Astrocyte (in vitro differentiated cells and primary cell): ENCODE results near the gene LBX1. TPM values are rescaled to one million over a fixed set of nuclear protein-coding genes. Genes with fewer than 3 reads are reported as not detected.

Source experiments
- DNase-seq: peaks from one replicate; pipeline ENCODE4 v3.0.0-alpha.2; 2010; ENCODE audit warnings: low read depth
- FAIRE-seq: peaks from 2 replicates; lab custom pipeline; 2011; peaks lifted over from hg19 to GRCh38; lab: Jason Lieb, UNC
- H2AFZ ChIP-seq: 2 replicates; pipeline ENCODE4 v1.6.0; 2012; ENCODE audit warnings: low read depth, low read length, inconsistent platforms
- H3K27ac ChIP-seq: 2 replicates; pipeline ENCODE4 v1.5.1; 2011; ENCODE audit warnings: low read depth, low read length, inconsistent platforms
- H3K27me3 ChIP-seq: 2 replicates; pipeline ENCODE4 v1.6.0; 2011; ENCODE audit warnings: low read length, inconsistent platforms; ENCODE audit not compliant: insufficient read depth
- H3K36me3 ChIP-seq: 2 replicates; pipeline ENCODE4 v1.5.1; 2011; ENCODE audit warnings: low read length, inconsistent platforms; ENCODE audit not compliant: insufficient read depth
- H3K4me1 ChIP-seq: 2 replicates; pipeline ENCODE4 v1.5.1; 2011; ENCODE audit warnings: low read length, inconsistent platforms; ENCODE audit not compliant: insufficient read depth
- H3K4me2 ChIP-seq: 2 replicates; pipeline ENCODE4 v1.6.0; 2012; ENCODE audit warnings: low read length, inconsistent platforms
- H3K4me3 ChIP-seq: 2 replicates; pipeline ENCODE4 v1.5.1; 2011; ENCODE audit warnings: low read depth, mild to moderate bottlenecking, low read length, inconsistent platforms; ENCODE audit not compliant: insufficient read depth
- H3K79me2 ChIP-seq: 2 replicates; pipeline ENCODE4 v1.6.0; 2012; ENCODE audit warnings: mild to moderate bottlenecking, low read length, inconsistent platforms; ENCODE audit not compliant: insufficient read depth
- H3K9ac ChIP-seq: 2 replicates; pipeline ENCODE4 v1.6.0; 2012; ENCODE audit warnings: mild to moderate bottlenecking, low read length, inconsistent platforms
- H3K9me3 ChIP-seq: 2 replicates; pipeline ENCODE4 v1.5.1; 2012; ENCODE audit warnings: low read depth, mild to moderate bottlenecking, low read length, inconsistent platforms; ENCODE audit not compliant: insufficient read depth
- H4K20me1 ChIP-seq: 2 replicates; pipeline ENCODE4 v1.6.0; 2012; ENCODE audit warnings: low read length, inconsistent platforms; ENCODE audit not compliant: insufficient read depth
- H3K27ac Mint-ChIP-seq: one replicate; pipeline ENCODE4 v1.8.0; 2021; ENCODE audit warnings: mild to moderate bottlenecking, mixed read lengths; ENCODE audit not compliant: unreplicated experiment
- H3K27me3 Mint-ChIP-seq: one replicate; pipeline ENCODE4 v1.8.0; 2021; ENCODE audit warnings: low read depth, mixed read lengths; ENCODE audit not compliant: unreplicated experiment
- H3K36me3 Mint-ChIP-seq: one replicate; pipeline ENCODE4 v1.8.0; 2021; ENCODE audit warnings: low read depth, mixed read lengths; ENCODE audit not compliant: unreplicated experiment
- H3K4me1 Mint-ChIP-seq: one replicate; pipeline ENCODE4 v1.8.0; 2021; ENCODE audit warnings: low read depth, mixed read lengths; ENCODE audit not compliant: unreplicated experiment
- H3K4me3 Mint-ChIP-seq: one replicate; pipeline ENCODE4 v1.8.0; 2021; ENCODE audit warnings: mild to moderate bottlenecking, moderate library complexity, mixed read lengths; ENCODE audit not compliant: unreplicated experiment
- H3K9me3 Mint-ChIP-seq: one replicate; pipeline ENCODE4 v1.8.0; 2021; ENCODE audit warnings: mild to moderate bottlenecking, mixed read lengths; ENCODE audit not compliant: unreplicated experiment
- EZH2 ChIP-seq: IDR thresholded peaks from 2 replicates; pipeline ENCODE4 v1.6.1; 2012; ENCODE audit warnings: mild to moderate bottlenecking, low read length, inconsistent platforms; ENCODE audit not compliant: insufficient read depth
- total RNA-seq: library from RNA; stranded (reverse); gene quantifications from 2 replicates; pipeline ENCODE4 v1.2.1, GENCODE V29; 2021
- TF ChIP-seq, protein P1 (sequence below): IDR thresholded peaks from 2 replicates; pipeline ENCODE4 v1.5.1; 2011; ENCODE audit warnings: low read depth, mild to moderate bottlenecking, inconsistent platforms, low read length, moderate library complexity; ENCODE audit not compliant: insufficient read depth

Gene LBX1
- total RNA-seq, 1 donor from 2014 or later = not detected

DNA sequence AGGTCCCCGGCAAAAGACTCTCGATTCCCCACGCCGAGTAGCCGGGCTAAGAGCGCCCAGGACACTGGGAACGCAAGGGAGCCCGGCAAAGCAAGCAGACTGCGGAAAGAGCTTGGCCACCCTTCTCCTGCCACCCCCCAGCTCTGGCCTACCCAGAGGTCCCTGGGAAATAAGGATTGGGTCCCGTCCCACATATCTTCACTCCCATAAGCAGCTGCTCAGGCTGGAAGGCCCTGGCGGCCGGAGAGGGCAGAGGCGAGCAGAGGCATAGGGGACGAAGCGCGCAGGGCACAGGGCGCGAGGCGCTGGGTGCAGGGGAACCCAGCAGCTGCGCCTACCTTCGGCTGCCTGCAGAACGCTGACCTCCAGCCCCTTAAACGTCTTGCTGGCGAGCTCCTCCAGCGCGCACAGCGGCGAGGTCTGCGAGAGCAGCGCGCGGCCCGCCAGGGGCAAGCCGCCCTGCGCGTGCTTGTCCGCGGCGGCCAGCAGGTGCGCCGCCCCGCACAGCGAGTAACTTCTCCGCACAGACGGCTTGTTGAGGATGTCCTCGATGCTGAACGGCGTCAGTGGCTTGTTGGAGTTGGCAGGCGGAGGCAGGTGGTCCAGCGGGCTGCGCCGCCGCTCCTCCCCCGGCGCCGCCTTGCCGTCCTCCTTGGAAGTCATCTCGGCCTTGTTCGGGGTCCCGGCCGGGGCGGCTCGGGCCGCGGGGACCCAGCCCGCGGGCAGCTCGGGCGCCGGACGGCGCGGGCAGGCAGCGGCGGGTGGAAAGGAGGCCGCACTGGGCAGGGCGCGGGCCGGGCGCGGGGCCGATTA, 904 bp downstream of the LBX1 start:
- peaks cover 6% of the 10 kb centered on the region for H3K36me3 Mint-ChIP-seq
- no peak overlapping the region for H3K4me3 Mint-ChIP-seq
- Histone ChIP-seq H4K20me1 (peaks cover 39% of the 10 kb centered on the region), H3K4me3 (no peak overlapping the region), H3K9me3 (peaks cover 3% of the 10 kb centered on the region), H3K4me1 (peaks cover 3% of the 10 kb centered on the region), H3K36me3 (no peaks in the 10 kb centered on the region), H3K79me2 (no peaks in the 10 kb centered on the region), H3K27me3 (peaks cover 91% of the 10 kb centered on the region), H3K4me2 (no peak overlapping the region), H3K27ac (no peak overlapping the region), H2AFZ (no peak overlapping the region), H3K9ac (no peak overlapping the region)
- no peak for DNase-seq
- H3K27me3 Mint-ChIP-seq = peaks cover 72% of the 10 kb centered on the region
- H3K9me3 Mint-ChIP-seq = peaks cover 13% of the 10 kb centered on the region
- TF ChIP-seq, protein P1, sequence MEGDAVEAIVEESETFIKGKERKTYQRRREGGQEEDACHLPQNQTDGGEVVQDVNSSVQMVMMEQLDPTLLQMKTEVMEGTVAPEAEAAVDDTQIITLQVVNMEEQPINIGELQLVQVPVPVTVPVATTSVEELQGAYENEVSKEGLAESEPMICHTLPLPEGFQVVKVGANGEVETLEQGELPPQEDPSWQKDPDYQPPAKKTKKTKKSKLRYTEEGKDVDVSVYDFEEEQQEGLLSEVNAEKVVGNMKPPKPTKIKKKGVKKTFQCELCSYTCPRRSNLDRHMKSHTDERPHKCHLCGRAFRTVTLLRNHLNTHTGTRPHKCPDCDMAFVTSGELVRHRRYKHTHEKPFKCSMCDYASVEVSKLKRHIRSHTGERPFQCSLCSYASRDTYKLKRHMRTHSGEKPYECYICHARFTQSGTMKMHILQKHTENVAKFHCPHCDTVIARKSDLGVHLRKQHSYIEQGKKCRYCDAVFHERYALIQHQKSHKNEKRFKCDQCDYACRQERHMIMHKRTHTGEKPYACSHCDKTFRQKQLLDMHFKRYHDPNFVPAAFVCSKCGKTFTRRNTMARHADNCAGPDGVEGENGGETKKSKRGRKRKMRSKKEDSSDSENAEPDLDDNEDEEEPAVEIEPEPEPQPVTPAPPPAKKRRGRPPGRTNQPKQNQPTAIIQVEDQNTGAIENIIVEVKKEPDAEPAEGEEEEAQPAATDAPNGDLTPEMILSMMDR = no peak
- peak; percentile 84 for TF ChIP-seq EZH2
- peak overlapping the region; percentile 83 for H3K27ac Mint-ChIP-seq
- H3K4me1 Mint-ChIP-seq = peaks cover 2% of the 10 kb centered on the region
- no peak for FAIRE-seq

DNA sequence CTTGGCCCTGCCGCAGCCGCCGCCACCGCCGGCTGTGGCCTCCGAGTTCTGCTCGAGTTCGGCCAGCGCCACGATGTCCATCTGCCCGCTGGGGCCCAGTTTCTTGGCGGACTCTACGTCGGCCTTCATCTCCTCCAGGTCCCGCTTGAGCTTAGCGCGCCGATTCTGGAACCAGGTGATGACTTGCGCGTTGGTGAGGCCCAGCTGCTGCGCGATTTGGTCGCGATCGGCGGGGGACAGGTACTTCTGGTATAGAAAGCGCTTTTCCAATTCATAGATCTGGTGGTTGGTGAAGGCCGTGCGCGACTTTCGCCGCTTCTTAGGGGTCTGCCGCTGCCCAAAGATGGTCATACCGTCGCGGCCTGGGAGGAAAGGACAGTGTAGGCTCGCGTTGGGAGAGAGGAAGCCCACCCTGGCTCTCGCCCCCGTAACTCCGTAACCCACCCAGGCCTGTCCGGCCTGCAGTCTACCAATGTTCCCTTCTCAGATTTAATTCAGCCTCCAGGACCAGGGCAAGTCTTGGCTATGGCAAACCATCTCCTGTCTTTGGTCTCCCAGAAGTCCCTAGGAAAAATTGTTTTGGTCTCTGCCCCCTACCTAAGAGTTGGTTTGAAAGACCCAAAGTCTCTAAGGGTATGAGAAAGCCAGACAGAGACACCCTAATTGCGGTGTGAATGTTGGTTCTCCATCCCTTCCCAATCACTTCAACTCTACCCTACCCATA, 1.7 kb downstream of the LBX1 start:
- FAIRE-seq = no peak
- H3K79me2 ChIP-seq = no peaks in the 10 kb centered on the region
- peaks cover 3% of the 10 kb centered on the region for H3K9me3 ChIP-seq
- Mint-ChIP-seq H3K27me3 (peaks cover 72% of the 10 kb centered on the region), H3K9me3 (peaks cover 15% of the 10 kb centered on the region), H3K4me3 (no peak overlapping the region), H3K36me3 (peaks cover 6% of the 10 kb centered on the region), H3K4me1 (peaks cover 2% of the 10 kb centered on the region), H3K27ac (peak overlapping the region; percentile 83)
- no peak overlapping the region for H3K4me3 ChIP-seq
- no peak for DNase-seq
- TF ChIP-seq, protein P1 = no peak
- TF ChIP-seq EZH2 = peak; percentile 79
- H3K27ac ChIP-seq = no peak overlapping the region
- H3K27me3 ChIP-seq = peaks cover 91% of the 10 kb centered on the region
- H3K36me3 ChIP-seq = no peaks in the 10 kb centered on the region
- no peak overlapping the region for H3K4me2 ChIP-seq
- peaks cover 39% of the 10 kb centered on the region for H4K20me1 ChIP-seq
- H3K4me1 ChIP-seq = peaks cover 3% of the 10 kb centered on the region
- no peak overlapping the region for H2AFZ ChIP-seq
- no peak overlapping the region for H3K9ac ChIP-seq
